Fibroblast of skin of abdomen (primary cell): ENCODE results near the gene NDST3.
A peak's percentile ranks its signal among the peaks of the same experiment; 100 is the strongest.
"Not testable (repeated sequence)": the region's sequence is repeated elsewhere in the genome, so short reads cannot be mapped to it uniquely, and the experiment has no call there.

Source experiments
- DNase-seq: peaks from one replicate; pipeline ENCODE4 v3.0.0-alpha.2; 2013

NDST3 gene

DNA sequence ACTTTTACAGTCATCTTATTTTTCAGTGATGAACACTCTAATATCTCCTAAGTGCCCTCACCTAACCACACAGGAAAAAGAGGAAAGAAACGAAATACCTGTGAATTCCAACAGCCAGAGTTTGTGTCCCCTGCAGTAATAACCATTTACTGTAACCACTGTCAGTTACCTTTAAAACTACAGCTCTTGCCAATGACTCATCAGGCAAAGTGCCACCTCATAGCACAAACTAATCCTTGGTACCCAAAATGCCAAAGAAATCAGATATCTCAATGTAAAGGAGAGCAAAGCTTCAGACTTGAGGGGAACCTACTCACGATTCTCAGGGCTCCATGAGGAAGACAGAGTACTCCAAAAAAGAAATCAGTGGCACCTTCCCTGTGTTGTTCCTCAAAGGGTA lies 146.5 kb downstream of the NDST3 start:
- peak; percentile 33 for DNase-seq

DNA sequence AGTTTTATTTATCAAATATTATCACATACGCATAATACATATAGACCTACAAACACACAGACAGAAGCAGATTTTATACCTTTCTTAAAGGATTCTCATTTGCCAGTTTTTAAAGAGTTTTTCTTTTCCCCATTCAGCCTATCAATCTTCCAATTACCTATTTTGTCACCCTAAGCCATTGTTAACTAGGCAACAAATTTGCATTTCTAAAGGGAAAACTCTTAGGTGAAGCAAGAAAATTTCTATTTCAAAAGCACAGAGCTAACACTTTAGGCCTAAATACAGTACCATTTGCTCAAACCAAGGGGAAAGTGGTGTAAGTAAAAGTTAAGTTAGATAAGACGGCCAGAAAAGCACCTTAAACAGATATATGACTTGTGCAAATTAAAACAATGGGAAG lies 156.6 kb downstream of the NDST3 start:
- DNase-seq, result no peak

DNA sequence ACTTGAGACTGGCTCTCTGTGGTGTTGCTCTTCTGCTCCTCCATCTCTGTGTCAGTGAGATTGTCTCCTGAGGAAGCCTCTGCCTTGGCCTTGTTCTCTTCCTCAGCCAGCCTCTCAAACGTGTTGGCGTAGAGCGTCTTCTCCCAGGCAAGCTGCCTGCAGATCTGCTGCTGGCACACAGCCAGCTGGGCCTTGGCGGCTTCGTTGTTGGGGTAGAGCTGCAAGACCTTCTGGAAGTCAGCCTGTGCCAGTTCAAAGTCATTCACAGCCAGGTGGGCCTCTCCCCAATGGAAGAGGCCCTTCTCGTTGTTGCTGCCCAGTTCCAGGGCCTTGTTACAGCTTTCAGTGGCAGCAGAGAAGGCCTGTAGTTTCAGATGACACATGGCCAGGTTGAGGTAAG lies 159.1 kb downstream of the NDST3 start:
- no peak for DNase-seq

DNA sequence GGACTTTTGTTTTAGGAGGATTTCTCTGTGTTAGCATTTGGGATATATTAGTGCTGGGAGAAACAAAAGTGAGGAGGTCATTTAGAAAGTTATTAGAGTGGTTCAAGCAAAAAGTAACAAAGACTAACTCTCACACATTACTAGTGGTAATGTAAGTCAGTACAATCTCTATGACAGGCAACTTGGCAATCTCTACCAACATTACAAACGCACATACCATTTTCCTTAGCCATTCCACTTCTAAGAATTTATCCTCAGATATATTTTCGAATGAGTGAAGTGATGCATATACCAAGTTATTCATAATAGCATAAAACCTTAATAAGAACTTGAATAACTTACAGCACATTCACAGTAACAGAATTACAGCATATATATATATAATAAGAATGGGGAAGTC lies 172.3 kb downstream of the NDST3 start:
- DNase-seq, result no peak

DNA sequence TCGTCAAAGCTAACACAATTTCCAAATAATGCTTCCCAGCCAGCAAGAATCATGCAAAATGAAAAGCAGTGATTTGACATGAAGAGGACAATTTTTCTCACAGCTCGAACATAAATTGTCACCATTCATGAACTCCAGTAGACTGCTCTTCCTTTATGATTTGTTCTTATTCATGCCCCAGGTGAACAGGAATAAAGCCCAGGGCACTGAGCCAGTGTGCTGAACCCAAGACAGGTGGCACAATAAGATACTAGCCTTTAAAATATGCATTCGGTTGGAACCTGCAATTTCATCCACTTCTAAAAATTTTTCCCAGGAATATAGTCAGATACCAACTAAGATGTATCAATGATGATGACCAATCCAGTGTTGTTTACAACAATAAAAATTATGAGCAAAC lies 178.8 kb downstream of the NDST3 start:
- DNase-seq, result no peak

DNA sequence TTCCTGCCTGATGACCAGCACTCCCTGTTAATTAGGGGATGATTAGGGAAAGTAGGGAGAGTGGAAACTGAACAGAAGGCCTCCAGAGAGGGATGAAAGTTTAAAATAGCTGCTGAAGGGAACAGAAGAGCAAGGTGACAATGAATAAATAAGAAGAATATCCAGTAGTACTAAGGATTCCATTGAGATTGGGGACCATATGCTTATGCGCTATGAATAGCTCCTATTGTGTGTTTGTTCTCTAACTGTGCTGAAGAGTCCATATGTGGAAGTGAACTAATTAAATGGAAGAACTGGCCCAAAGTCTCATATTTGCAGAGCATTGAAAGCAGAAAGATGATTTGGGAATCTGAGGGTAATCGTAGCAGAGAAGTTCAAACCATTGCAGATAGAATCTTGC lies 181.5 kb downstream of the NDST3 start:
- no peak for DNase-seq

DNA sequence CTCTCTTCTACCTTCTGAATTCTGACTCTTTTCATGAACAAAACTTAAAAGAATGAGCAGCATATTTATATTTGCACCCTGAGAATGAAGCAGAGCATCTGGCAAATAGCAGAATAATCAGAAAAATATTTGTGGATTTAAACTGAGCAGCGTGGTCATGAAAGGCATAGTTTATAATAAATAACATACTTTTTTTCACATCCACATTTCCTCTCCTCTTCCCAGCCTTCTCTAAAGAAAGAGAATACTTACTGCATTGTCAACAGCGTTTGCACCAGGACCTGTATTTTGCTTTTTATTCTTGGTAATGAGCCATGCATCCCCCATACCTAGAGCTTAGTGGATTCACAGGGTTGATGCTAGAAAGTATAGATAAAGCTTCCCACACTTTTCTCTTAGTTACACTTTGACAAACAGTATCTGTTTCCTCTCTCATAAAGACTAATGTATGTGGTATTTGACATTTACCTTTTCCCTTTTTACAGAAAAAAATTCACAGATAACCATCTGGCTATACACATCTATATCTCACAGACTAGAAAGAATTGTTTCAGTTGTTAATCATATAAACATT lies 187.0 kb downstream of the NDST3 start:
- DNase-seq, result peak; percentile 22

DNA sequence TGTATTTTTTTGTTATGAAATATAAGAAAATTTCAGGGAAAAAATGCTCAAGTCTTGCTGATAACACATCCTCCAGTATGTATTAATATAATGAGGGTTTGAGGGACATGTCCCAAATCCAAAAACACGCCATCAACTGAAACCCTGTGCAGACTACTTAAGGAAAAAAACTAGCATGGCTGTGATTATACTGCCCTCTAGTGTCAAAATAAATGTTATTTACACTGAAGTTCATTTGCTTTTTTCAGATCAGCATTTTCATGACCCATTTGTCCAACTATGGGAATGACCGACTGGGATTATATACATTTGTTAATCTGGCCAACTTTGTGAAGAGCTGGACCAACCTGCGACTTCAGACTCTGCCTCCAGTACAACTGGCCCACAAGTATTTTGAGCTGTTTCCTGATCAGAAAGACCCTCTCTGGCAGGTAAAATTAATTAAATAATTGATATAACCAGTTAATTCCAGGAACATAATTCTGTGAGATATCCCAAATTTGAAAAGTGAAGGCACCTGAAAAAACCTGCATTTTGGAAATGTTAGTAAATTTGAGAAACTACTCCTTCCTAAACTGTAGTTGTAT lies 190.1 kb downstream of the NDST3 start:
- peak; percentile 69 for DNase-seq

DNA sequence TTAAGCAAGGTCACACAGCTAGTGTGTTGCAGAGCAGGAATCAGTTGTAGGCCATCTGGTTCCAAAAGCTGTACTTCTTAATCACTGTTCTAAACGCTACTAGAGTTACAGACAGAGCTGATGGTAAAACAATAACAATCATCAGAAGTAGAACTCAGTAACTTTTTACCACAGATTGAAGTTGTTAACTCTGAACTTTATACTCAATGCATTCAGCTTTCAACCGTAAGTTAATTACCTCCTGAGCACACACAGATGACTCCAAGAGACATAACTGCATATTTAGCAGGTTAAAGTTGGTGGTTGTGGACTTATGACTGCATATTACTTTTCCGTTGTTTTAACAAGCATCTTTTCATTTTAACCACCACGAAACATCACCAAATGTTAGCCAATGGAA lies 191.2 kb downstream of the NDST3 start:
- peak; percentile 5 for DNase-seq

DNA sequence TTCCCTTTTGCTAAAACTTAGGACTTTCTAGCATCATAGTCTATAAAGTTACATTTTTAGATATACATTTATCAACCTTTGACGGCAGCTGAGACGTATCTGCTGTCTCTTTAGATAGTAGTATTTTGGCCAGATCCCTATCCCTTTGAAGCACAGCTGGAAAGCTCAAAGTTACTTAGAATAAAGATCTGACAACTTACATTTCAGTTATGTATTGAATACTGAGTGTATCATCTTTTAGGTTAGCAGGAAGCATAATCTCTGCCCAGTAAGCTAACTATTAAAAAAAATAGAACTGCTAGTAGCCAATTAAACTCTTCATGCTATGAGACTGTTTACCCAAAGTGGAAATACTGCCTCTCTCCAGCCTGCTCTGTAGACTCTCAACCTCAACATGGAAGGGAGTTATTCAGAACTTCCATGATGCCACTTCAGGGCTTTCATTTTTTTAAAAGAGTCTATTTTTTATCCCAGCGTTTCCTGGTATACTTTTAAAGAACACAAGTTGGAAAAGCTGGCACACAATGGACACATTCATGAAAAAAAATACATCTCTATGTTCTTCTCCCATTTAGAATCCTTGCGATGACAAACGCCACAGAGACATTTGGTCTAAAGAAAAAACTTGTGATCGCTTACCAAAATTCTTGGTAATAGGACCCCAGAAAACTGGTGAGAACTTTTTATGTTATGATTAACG lies 192.2 kb downstream of the NDST3 start:
- DNase-seq, result no peak

DNA sequence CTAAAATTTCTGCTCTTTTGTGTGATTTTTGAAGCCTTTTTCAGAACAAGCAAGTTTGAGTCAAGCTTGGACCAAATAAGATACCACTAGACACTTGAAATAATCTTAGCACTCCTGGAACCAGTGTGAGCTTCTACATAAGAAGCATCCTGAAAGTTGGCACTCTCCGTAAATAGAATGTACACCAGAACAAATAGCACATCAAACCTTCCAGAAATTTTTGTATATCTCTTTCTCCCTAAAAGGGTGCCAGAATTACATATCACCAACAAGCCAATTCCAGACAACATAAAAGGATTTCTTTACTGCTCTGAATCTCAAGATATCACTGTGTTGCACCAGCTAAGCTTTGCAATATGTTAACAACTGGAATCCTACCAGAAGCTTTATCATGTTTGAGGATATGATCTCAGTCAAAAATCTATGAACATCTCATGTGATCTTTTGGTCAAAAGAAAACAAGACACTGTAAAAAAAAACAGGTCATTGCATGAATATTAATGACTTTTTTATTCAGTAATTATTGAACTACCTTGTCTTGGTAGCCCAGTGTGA lies 201.4 kb downstream of the NDST3 start:
- DNase-seq, result no peak

DNA sequence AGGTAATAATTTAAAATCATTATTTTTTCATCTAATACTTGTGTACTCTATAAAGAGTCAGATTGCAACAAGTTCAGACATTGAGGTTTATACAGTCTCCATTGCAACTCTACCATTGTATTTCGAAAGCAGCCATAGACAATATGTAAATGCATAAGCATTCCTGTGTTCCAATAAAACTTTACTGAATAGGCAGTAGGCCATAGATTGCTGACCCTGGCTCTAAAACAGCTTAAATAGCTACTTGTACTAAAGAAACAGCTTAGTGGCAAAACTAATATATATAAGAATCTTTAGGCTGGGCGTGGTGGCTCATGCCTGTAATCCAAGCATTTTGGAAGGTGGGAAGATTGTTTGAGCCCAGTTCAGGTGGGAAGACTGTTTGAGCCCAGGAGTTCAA lies 203.2 kb downstream of the NDST3 start:
- no peak for DNase-seq

DNA sequence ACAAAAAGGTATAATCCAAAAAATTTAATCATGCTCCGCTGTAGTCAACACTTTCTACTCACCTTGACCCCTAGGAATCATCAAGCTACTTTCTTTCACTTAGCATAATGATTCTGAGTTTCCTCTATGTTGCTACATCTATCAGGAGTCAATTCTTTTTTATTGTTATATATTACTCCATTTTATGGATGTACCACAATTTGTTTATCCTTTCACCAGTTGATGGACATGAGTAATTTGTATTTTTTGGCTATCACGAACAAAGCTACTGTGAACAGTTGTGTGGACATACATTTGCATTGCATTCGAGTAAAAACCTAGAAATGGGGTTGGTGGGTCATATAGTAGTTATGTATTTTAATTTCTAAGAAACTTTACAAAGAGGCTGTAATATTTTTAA lies 215.6 kb downstream of the NDST3 start:
- DNase-seq, result no peak

DNA sequence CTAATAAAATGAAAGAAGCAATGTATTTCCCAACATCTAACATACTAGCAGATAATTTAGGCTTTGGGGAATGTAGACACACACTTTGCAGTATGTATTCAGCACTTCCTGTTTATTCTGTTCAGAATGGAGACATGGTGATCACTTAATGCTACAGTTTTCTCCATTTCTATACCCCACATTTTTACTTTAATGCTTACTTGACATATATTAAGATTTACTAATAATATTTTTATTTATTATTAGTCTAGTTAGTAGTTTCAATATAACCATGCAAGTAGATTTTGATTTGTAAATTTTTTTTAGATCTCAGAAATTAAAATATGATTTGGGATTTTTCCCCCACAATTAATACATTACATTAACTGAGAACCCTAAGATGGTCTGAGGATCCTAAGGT lies 220.1 kb downstream of the NDST3 start:
- no peak for DNase-seq

DNA sequence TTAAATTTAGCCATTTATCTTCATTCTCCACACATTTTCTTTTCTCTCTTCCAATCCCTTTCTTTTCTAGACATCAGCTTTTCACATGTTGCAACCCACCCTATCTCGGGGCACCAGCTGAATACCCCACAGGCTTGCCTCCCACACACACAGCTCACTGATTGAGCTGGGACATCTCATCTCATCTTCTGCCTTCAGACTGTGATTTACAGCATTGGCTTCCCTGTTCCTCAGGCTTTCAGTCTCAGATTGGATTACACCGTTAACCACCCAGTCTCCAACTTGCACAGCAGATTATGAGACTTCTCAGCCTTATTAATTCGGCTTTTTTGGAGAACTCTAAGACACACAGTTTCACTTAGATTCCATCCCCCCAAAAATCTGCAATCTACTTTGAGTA lies 224.8 kb downstream of the NDST3 start:
- DNase-seq, result no peak

DNA sequence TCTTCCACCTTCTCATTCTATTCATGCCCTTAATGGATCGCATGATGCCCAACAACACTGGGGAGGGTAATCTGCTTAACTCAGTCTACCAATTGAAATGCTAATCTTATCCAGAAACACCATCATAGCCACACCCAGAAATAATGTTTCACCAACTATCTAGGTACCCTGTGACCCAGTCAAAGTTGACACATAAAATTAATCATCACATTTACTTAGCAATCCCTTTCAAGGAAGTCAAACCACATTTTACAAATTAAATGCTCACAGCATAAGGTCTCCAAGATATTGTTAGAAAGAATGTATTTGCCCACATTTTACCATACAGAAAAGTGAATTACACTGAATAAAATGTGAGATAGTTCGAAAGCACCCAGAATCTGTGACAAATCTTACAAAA lies 226.0 kb downstream of the NDST3 start:
- DNase-seq, result no peak

DNA sequence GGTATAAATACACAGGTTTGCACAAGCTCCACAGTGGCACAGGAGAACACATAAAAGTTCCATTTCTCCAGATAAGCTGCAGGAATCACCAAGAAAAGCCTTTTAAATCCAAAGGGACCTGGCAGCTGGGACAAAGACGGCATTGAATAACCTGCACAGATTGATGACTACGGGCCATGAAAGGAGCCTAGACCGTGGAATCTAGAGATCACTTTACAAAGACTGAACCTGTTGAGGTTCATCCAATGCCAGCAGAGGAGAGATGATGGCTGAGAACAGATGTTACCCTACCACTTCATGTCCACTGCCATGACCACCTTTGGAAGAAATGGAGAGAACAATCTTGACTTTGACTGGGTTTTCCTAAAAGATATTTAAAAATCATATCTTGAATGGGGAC lies 229.8 kb downstream of the NDST3 start:
- no peak for DNase-seq

DNA sequence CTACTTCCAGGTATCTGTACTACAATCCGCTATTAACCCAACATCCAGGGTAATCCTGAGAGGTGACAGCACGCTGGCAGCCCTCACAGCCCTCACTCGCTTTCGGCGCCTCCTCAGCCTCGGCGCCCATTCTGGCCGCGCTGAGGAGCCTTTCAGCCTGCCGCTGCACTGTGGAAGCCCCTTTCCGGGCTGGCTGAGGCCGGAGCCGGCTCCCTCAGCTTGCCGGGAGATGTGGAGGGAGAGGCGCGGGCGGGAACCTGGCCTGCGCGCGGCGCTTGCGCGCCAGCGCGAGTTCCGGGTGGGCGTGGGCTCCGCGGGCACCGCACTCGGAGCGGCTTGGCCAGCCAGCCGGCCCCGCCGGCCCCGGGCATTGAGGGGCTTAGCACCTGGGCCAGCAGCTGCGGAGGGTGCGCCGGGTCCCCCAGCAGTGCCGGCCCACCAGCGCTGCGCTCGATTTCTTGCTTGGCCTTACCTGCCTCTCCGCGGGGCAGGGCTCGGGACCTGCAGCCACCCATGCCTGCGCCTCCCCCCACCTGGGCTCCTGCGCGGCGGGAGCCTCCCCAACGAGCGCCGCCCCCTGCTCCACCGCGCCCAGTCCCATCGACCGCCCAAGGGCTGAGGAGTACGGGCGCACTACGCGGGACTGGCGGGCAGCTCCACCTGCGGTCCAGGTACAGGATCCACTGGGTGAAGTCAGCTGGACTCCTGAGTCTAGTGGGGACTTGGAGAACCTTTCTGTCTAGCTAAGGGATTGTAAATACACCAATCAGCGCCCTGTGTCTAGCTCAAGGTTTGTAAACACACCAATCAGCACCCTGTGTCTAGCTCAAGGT lies 231.2 kb downstream of the NDST3 start:
- no peak for DNase-seq

DNA sequence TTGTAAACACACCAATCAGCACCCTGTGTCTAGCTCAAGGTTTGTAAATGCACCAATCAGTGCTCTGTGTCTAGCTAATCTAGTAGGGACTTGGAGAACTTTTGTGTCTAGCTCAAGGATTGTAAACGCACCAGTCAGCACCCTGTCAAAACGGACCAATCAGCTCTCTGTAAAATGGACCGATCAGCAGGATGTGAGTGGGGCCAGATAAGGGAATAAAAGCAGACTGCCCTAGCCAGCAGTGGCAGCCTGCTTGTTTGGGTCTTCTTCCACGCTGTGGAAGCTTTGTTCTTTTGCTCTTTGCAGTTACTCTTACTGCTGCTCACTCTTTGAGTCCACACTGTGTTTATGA lies 231.8 kb downstream of the NDST3 start:
- not testable (repeated sequence) for DNase-seq

DNA sequence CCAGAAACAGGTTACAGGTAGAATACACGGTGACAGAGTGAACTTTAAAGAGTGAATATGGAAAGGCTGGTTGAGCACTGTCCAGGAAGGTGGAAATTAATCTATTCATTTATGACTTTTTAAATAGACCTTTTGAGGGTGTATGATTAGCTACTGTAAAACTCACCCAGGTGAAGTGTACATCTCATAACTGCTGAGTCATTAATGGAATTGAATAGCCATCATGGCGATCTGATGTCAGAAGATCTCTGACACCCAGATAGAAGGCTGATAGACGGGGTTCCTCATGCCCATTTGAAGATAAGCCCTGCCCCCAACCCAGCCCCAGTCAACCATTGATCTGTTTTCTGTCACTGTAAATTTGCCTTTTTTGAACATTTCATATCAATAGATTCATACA lies 234.5 kb downstream of the NDST3 start:
- DNase-seq, result no peak

DNA sequence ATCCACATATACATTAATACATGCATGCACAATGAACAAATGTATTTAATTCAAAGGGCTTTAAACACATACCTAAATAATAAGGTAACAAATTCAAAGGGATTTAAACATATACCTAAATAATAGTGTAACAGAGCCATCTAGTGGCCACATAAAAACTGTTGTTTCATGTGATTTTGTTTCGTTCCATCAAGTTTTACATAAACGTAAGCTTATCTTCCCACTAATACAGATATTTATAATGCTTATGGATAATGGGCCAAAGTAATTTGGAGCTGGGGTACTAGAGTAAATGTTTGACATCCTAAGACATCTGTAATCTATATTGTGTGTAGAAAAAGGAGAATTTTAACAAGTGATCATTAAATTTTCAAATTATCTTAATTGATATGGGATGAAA lies 236.2 kb downstream of the NDST3 start:
- DNase-seq, result peak; percentile 47

DNA sequence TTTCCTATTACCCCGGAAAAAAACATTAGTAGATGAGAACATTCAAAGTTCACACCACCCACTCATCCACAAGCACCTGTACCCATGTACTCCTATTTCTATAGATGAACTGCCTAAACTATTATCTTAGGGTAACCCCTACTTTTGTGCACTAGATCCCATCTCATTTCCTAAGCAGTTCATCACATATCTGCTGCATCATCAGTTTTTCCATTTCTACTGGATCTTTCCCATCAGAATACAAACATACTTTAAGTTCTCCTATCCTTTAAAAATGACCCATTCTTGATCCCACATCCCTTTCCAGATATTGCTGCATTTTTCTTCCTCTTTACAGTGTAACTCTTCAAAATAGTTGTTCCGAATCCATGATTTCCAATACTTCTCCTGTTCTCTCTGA lies 237.5 kb downstream of the NDST3 start:
- no peak for DNase-seq

DNA sequence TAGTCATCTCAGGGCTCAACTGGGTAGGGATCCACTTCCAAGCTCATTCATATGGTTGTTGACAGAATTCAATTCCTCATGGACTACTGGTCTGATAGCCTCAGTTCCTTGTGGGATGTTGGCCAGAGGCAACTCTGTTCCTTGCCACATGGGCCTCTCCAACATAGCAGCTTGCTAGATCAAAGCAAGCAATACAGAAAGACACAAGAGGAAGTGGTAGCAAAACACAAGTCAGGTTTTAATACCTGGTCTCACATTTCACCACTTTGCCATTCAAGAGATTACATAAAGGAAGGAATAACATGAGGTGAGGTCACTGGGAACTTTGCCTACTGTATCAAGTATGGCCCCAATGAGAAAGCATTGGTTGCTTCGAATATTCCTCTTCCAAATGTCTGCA lies 239.4 kb downstream of the NDST3 start:
- no peak for DNase-seq
